HG02678 (cell line): ENCODE measurements around the gene OGFOD1.

Experiments
- ATAC-seq: cut with Tn5 transposase; IDR thresholded peaks from one replicate; pipeline ENCODE4 v1.9.1; 2021; ENCODE audit warnings: mild to moderate bottlenecking, moderate library complexity; ENCODE audit not compliant: unreplicated experiment

Gene OGFOD1

GRCh38 chr16:56450986-56451752, at the start of gene OGFOD1, which contains the start of gene NUDT21:
Gene OGFOD1 (plus strand): TSS chr16:56451554. CDS start chr16:56451613, 59 bp downstream.
Gene NUDT21 (minus strand): TSS chr16:56451332. CDS start chr16:56451202, 130 bp downstream.
- ATAC-seq = peak; percentile 97

GRCh38 chr16:56405977-56406672, 45.2 kb upstream of the OGFOD1 start:
- ATAC-seq = no peak

- ATAC-seq = no peak
These were observed 42.8 kb upstream of the OGFOD1 start for GRCh38 chr16:56408379-56409098.

GRCh38 chr16:56409195-56409594, 42.2 kb upstream of the OGFOD1 start:
- no peak for ATAC-seq

GRCh38 chr16:56411123-56411522, 40.2 kb upstream of the OGFOD1 start:
- ATAC-seq = no peak

- no peak for ATAC-seq
These were observed 39.7 kb upstream of the OGFOD1 start for GRCh38 chr16:56411624-56412023.

GRCh38 chr16:56413381-56413780, 38.0 kb upstream of the OGFOD1 start:
- ATAC-seq = no peak

GRCh38 chr16:56414366-56414765, 37.0 kb upstream of the OGFOD1 start:
- no peak for ATAC-seq

- no peak for ATAC-seq
These were observed 35.5 kb upstream of the OGFOD1 start for GRCh38 chr16:56415875-56416274.

GRCh38 chr16:56417138-56417537, 34.2 kb upstream of the OGFOD1 start:
- ATAC-seq = no peak

- no peak for ATAC-seq
These were observed 31.4 kb upstream of the OGFOD1 start for GRCh38 chr16:56419740-56420548.

GRCh38 chr16:56420613-56421012, 30.7 kb upstream of the OGFOD1 start:
- ATAC-seq = no peak

GRCh38 chr16:56421313-56421712, 30.0 kb upstream of the OGFOD1 start:
- ATAC-seq = no peak

GRCh38 chr16:56421976-56422669, 29.2 kb upstream of the OGFOD1 start:
- no peak for ATAC-seq

GRCh38 chr16:56422896-56423441, 28.4 kb upstream of the OGFOD1 start:
- ATAC-seq = no peak

- no peak for ATAC-seq
These were observed 27.6 kb upstream of the OGFOD1 start for GRCh38 chr16:56423584-56424403.

GRCh38 chr16:56424404-56424764, 27.0 kb upstream of the OGFOD1 start:
- no peak for ATAC-seq

- peak; percentile 36 for ATAC-seq
These were observed 26.4 kb upstream of the OGFOD1 start for GRCh38 chr16:56424791-56425438.

GRCh38 chr16:56425439-56425832, 25.9 kb upstream of the OGFOD1 start, which contains the start of gene AMFR:
Gene AMFR (minus strand): TSS chr16:56425545. CDS start chr16:56425327, 218 bp downstream.
- ATAC-seq = peak; percentile 80
